ENCODE data around the gene SPATA2.

Gene SPATA2

GRCh38 chr20:49936153-49937026 lies 21.1 kb upstream of the SPATA2 start, which contains the start of gene RNF114:
Gene RNF114 (plus strand): TSS chr20:49936397. CDS start chr20:49936413, 16 bp downstream.
- DNase-seq: peak; percentile 97
- Mint-ChIP-seq H3K4me3 (peak within 1 kb of the TSS; percentile 98), H3K27me3 (ENCODE audit: low read depth, poor library complexity) (peaks cover 3% of the 10 kb centered on the region), H3K9me3 (no peaks in the 10 kb centered on the region), H3K4me1 (peaks cover 49% of the 10 kb centered on the region), H3K36me3 (ENCODE audit: low read depth) (peaks cover 24% of the 10 kb centered on the region), H3K27ac (peak within 1 kb of the TSS; percentile 9)
- TF ChIP-seq CTCF (IDR thresholded peaks at IDR 0.05): no peak

DNA sequence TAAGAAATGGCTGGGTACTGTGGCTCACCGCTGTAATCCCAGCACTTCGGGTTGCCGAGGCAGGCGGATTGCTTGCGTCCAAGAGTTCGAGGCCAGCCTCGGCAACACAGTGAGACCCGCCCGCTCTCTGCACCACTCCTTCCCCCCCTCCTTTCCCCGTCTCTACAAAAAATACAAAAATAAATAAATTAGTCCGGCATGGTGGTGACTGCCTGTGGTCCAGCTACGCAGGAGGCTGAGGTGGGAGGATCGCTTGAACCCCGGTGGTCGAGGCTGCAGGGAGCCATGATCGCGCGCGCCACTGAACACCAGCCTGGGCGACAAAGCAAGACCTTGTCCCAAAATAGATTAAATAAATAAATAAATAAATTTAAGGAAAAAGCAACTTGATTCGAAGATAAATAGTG lies 20.4 kb upstream of the SPATA2 start:
- Mint-ChIP-seq H3K27ac (no peak overlapping the region), H3K9me3 (no peaks in the 10 kb centered on the region), H3K36me3 (ENCODE audit: low read depth) (peaks cover 18% of the 10 kb centered on the region), H3K4me1 (peaks cover 42% of the 10 kb centered on the region), H3K4me3 (peak overlapping the region; percentile 98), H3K27me3 (ENCODE audit: low read depth, poor library complexity) (peaks cover 3% of the 10 kb centered on the region)
- no peak for TF ChIP-seq CTCF (IDR thresholded peaks at IDR 0.05)
- DNase-seq: no peak

DNA sequence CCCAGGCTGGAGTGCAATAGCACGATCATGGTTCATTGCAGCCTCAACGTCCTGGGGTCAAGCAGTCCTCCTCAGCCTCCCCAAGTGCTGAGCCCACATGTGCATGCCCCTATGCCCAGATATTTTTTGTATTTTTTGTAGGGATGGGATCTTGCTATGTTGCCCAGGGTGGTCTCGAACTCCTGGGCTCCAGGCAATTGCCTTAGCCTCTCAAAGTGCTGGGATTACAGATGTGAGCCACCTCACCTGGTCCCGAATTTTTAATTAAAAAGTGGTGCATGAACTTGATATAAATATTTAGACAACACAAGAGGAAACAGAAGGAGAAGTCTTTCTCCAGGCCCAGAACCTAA lies 13.8 kb upstream of the SPATA2 start:
- peaks cover 13% of the 10 kb centered on the region for H3K27me3 Mint-ChIP-seq (ENCODE audit: low read depth, poor library complexity)
- peaks cover 4% of the 10 kb centered on the region for H3K9me3 Mint-ChIP-seq
- no peak overlapping the region for H3K27ac Mint-ChIP-seq
- no peak for DNase-seq
- H3K4me3 Mint-ChIP-seq: no peak overlapping the region
- H3K36me3 Mint-ChIP-seq (ENCODE audit: low read depth): no peaks in the 10 kb centered on the region
- TF ChIP-seq CTCF (IDR thresholded peaks at IDR 0.05): no peak
- no peaks in the 10 kb centered on the region for H3K4me1 Mint-ChIP-seq

DNA sequence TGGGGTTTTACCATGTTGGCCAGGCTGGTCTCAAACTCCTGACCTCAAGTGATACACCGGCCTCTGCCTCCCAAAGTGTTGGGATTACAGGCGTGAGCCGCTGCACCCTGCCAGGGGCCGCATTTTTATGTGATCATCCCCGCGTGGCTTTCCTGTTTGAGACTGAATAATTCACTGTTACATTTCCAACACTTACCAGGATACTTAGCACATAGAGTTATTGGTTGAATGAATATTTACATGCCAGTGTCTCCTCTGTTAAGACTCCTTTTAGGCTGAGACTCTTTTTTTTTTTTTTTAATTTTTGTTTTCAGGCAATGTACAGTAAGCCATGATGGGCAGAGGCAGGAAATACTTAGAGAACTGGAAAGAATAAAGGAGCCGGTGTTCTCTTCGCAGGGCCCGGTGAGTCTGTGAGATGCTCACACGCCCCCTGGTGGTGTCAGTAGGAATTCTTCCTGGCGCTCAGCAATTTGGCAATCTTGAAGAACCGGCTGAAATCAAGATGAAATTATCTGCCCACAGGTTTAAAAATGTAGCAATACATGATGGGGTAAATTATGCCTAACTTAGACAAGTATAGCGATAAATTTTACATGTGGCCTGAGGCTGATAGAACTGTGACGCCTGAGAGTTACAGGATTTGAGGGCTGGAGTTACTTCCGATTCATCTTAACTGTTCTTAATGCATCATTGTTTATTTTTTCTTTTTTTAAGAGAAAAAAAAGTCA lies 13.2 kb upstream of the SPATA2 start:
- no peak overlapping the region for H3K27ac Mint-ChIP-seq
- no peaks in the 10 kb centered on the region for H3K4me1 Mint-ChIP-seq
- H3K36me3 Mint-ChIP-seq (ENCODE audit: low read depth): no peaks in the 10 kb centered on the region
- TF ChIP-seq CTCF (IDR thresholded peaks at IDR 0.05): peak; percentile 91
- peak; percentile 82 for DNase-seq
- no peak overlapping the region for H3K4me3 Mint-ChIP-seq
- peaks cover 4% of the 10 kb centered on the region for H3K9me3 Mint-ChIP-seq
- H3K27me3 Mint-ChIP-seq (ENCODE audit: low read depth, poor library complexity): peaks cover 14% of the 10 kb centered on the region

- H3K4me1 Mint-ChIP-seq: no peaks in the 10 kb centered on the region
- H3K27ac Mint-ChIP-seq: no peak overlapping the region
- no peaks in the 10 kb centered on the region for H3K36me3 Mint-ChIP-seq (ENCODE audit: low read depth)
- TF ChIP-seq CTCF (IDR thresholded peaks at IDR 0.05): no peak
- no peak for DNase-seq
- peaks cover 11% of the 10 kb centered on the region for H3K27me3 Mint-ChIP-seq (ENCODE audit: low read depth, poor library complexity)
- no peak overlapping the region for H3K4me3 Mint-ChIP-seq
- peaks cover 11% of the 10 kb centered on the region for H3K9me3 Mint-ChIP-seq
Measured at GRCh38 chr20:49925901-49926454, 10.6 kb upstream of the SPATA2 start.

Measured in nephron progenitor cell (in vitro differentiated cells).